SK-N-SH (cell line): ENCODE measurements around the gene HPS6. TPM values are rescaled to one million over a fixed set of nuclear protein-coding genes. Genes with fewer than 3 reads are reported as not detected.

ENCODE experiments used
- CTCF ChIA-PET: fragments of 300-600, 350-600 bp; formaldehyde crosslinking; extraction: SDS; loops from one replicate; lab custom pipeline; 2021; lab: Yijun Ruan, JAX
- POLR2A ChIA-PET: fragments of 350-600 bp; sonication (Branson Sonifier 250); formaldehyde crosslinking; extraction: SDS; loops from one replicate; lab custom pipeline; 2020; ENCODE audit warnings: antibody characterized with exemption, inconsistent platforms; lab: Yijun Ruan, JAX
- DNase-seq: peaks from one replicate; pipeline ENCODE4 v3.0.0; 2012
- H2AFZ ChIP-seq: fragments of 200-600 bp; sonication (generic); 2 replicates; pipeline ENCODE4 v1.8.1; 2016; ENCODE audit warnings: antibody characterized with exemption, mild to moderate bottlenecking, low read depth
- H3F3A ChIP-seq: fragments of 200-600 bp; sonication (generic); replicated peaks from 2 replicates; pipeline ENCODE3; 2016; ENCODE audit warnings: antibody characterized with exemption, mild to moderate bottlenecking; ENCODE audit not compliant: insufficient read depth
- H3K27ac ChIP-seq, 2 experiments: fragments of 200-500 bp in 1 of 2; fragments of 200-600 bp in 1 of 2; sonication (Bioruptor generic) in 1 of 2; sonication (generic), shearing (Covaris generic) in 1 of 2; 2 replicates each; pipeline versions ENCODE4 v1.5.1 to v1.6.1; 2014 to 2016; ENCODE audit warnings: low read depth in 2 of 2, inconsistent platforms in 1 of 2, low read length in 1 of 2, mild to moderate bottlenecking in 1 of 2, mixed read lengths in 1 of 2
- H3K27me3 ChIP-seq: fragments of 200-600 bp; sonication (generic), shearing (Covaris generic); 2 replicates; pipeline ENCODE4 v1.6.1; 2016; ENCODE audit warnings: mixed run types; ENCODE audit not compliant: insufficient read depth
- H3K36me3 ChIP-seq, 2 experiments: fragments of 200-500 bp in 1 of 2; fragments of 200-600 bp in 1 of 2; sonication (Bioruptor generic) in 1 of 2; sonication (generic) in 1 of 2; replicated peaks in 1 of 2; 2 replicates each; pipeline versions ENCODE3 to v1.5.1; 2014 to 2016; ENCODE audit warnings: low read length in 1 of 2, mild to moderate bottlenecking in 1 of 2; ENCODE audit not compliant: insufficient read depth in 2 of 2, control insufficient read depth in 1 of 2
- H3K4me1 ChIP-seq, 2 experiments: fragments of 200-500 bp in 1 of 2; fragments of 200-600 bp in 1 of 2; sonication (Bioruptor generic) in 1 of 2; sonication (generic), shearing (Covaris generic) in 1 of 2; 2 replicates each; pipeline versions ENCODE4 v1.5.1 to v1.6.1; 2014 to 2016; ENCODE audit warnings: low read depth in 1 of 2, low read length in 1 of 2, mixed run types in 1 of 2; ENCODE audit not compliant: insufficient read depth in 2 of 2, control insufficient read depth in 1 of 2
- H3K4me2 ChIP-seq: fragments of 200-600 bp; sonication (generic), shearing (Covaris generic); 2 replicates; pipeline ENCODE4 v1.6.1; 2017; ENCODE audit warnings: mixed run types
- H3K4me3 ChIP-seq, 2 experiments: fragments of 200-500 bp in 1 of 2; fragments of 200-600 bp in 1 of 2; sonication (Bioruptor generic) in 1 of 2; sonication (generic), shearing (Covaris generic) in 1 of 2; 2 replicates each; pipeline versions ENCODE4 v1.5.1 to v1.8.1; 2014 to 2016; ENCODE audit warnings: low read depth in 2 of 2, inconsistent platforms in 1 of 2, low read length in 1 of 2, mild to moderate bottlenecking in 1 of 2, mixed read lengths in 1 of 2, moderate library complexity in 1 of 2
- H3K79me2 ChIP-seq: fragments of 200-600 bp; sonication (generic); 2 replicates; pipeline ENCODE4 v1.8.1; 2017; ENCODE audit warnings: mild to moderate bottlenecking; ENCODE audit not compliant: insufficient read depth
- H3K9ac ChIP-seq: fragments of 200-600 bp; sonication (generic); 2 replicates; pipeline ENCODE4 v1.6.1; 2017; ENCODE audit warnings: mixed run types
- H3K9me2 ChIP-seq: fragments of 200-600 bp; sonication (generic); 2 replicates; pipeline ENCODE4 v1.6.1; 2017; ENCODE audit warnings: mixed run types
- H3K9me3 ChIP-seq: fragments of 200-600 bp; sonication (generic); 2 replicates; pipeline ENCODE4 v1.6.1; 2017; ENCODE audit warnings: mixed run types, mild to moderate bottlenecking, moderate library complexity
- H4K20me1 ChIP-seq: fragments of 200-600 bp; sonication (generic); 2 replicates; pipeline ENCODE4 v1.6.1; 2017; ENCODE audit warnings: mild to moderate bottlenecking, mixed run types; ENCODE audit not compliant: insufficient read depth
- CHD2 ChIP-seq: fragments of 150-350 bp; IDR thresholded peaks from 2 replicates; pipeline ENCODE4 v1.6.1; 2018; ENCODE audit warnings: low read length; ENCODE audit not compliant: partially characterized antibody
- ELF1 ChIP-seq: IDR thresholded peaks from 2 replicates; pipeline ENCODE4 v1.4.0; 2012
- FOSL2 ChIP-seq: IDR thresholded peaks from 2 replicates; pipeline ENCODE4 v1.4.0; 2012; ENCODE audit warnings: low read depth, mild to moderate bottlenecking, moderate library complexity, borderline replicate concordance
- GABPA ChIP-seq: IDR thresholded peaks from 2 replicates; pipeline ENCODE4 v1.4.0; 2012; ENCODE audit warnings: low read depth, mild to moderate bottlenecking
- JUND ChIP-seq: IDR thresholded peaks from 2 replicates; pipeline ENCODE4 v1.4.0; 2012
- MAX ChIP-seq: IDR thresholded peaks from 2 replicates; pipeline ENCODE4 v1.4.0; 2012; ENCODE audit warnings: low read depth
- POLR2AphosphoS5 ChIP-seq: IDR thresholded peaks from 2 replicates; pipeline ENCODE4 v1.6.1; 2012; ENCODE audit warnings: low read depth, low read length
- RAD21 ChIP-seq: IDR thresholded peaks from 2 replicates; pipeline ENCODE4 v1.6.1; 2012; ENCODE audit warnings: mild to moderate bottlenecking, low read length
- REST ChIP-seq: IDR thresholded peaks from 2 replicates; pipeline ENCODE4 v1.6.1; 2012; ENCODE audit warnings: mild to moderate bottlenecking, low read depth, low read length, moderate library complexity
- SMC3 ChIP-seq: IDR thresholded peaks from 2 replicates; pipeline ENCODE4 v1.6.1; 2012; ENCODE audit warnings: low read depth, low read length, improper control_type of control experiment
- USF2 ChIP-seq: fragments of 150-350 bp; IDR thresholded peaks from 2 replicates; pipeline ENCODE4 v1.6.1; 2017; ENCODE audit warnings: antibody characterized with exemption, low read length, low read depth, borderline replicate concordance
- WGBS: methylation state at CpG from one replicate; pipeline ENCODE4 v1.1.6; 2017; ENCODE audit warnings: low lambda C conversion rate; 5-methylcytosine and 5-hydroxymethylcytosine counted together
- polyA plus RNA-seq, 3 experiments: library from polyadenylated mRNA; depleted of rRNA; stranded (reverse); fragments of >200 nt; gene quantifications; 2 replicates each; pipeline ENCODE4 v1.2.3, GENCODE V29; 2012
- TF ChIP-seq, protein P1 (sequence below): IDR thresholded peaks from 2 replicates; pipeline ENCODE4 v1.4.0; 2012; ENCODE audit warnings: low read depth, borderline replicate concordance

Gene HPS6
- polyA plus RNA-seq, 1 of the 3 experiments (the other 2 are of a cell fraction), result 7.8 TPM

DNA sequence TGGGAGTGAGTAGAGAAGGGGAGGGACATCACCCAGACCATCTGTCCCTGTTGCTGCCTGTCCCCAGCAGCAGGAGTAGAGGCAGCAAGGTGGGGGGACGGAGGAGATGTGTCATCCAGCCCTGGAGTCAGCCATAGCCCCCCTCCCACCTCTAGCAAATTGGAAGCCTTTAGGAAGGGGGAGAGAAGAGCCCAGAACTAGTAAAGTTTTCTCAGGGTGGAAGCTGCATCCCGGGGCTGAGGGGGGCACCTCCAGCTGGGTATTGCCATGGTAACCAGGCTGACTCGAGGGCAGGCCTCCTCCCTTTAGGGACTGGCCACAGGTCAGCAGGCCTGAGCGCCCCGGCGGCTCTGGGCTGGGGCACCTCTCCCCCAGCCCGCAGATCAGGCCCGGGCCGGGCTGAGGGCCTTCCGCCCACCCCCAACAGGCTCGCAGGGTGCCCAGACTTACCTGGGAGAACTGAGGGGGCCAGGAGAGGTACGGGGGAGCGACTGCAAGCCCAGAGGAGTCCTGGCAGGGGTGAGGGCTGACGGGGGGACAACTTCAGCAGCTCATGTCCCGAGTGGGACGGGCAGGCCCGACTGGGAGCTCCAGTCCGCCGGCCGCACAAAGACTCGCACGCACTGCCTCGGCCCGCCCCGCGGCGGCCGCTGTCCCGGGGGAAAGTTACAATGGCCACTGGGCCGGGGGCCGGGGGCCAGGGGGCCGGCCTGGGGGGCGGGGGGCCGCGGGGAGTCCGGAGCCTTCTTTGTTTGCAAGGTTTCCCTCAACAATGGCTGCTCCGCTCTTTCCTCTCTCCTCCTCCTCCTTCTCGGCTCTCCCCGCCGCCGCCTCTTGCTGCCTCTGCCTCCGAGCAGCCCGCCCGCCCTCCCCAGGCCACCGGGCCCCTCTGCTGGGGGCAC is 49.1 kb downstream of the HPS6 start:
- H3K4me1 ChIP-seq, result peaks cover 41 to 51% of the 10 kb centered on the region in 2 experiments
- H3F3A ChIP-seq, result peaks cover 21% of the 10 kb centered on the region
- H3K9ac ChIP-seq, result peak overlapping the region; percentile 86
- peak overlapping the region; percentile 94 for H3K4me2 ChIP-seq
- ChIA-PET POLR2A (interaction anchor here (0.8 to 1.0 kb wide), 2 partner anchors 62 to 307 kb away, joined by 3 read pairs; partner anchors contain the start of gene FBXL15), CTCF (interaction anchor here (1.0 to 3.4 kb wide), 4 partner anchors 12 to 1052 kb away, joined by 3 to 12 read pairs (median 5); partner anchors contain the start of gene KAZALD1)
- no peak overlapping the region for H2AFZ ChIP-seq
- TF ChIP-seq JUND (no peak), REST (no peak), GABPA (no peak), CHD2 (no peak), SMC3 (no peak), FOSL2 (no peak), ELF1 (no peak), USF2 (no peak), RAD21 (no peak), MAX (no peak), POLR2AphosphoS5 (no peak)
- TF ChIP-seq, protein P1, sequence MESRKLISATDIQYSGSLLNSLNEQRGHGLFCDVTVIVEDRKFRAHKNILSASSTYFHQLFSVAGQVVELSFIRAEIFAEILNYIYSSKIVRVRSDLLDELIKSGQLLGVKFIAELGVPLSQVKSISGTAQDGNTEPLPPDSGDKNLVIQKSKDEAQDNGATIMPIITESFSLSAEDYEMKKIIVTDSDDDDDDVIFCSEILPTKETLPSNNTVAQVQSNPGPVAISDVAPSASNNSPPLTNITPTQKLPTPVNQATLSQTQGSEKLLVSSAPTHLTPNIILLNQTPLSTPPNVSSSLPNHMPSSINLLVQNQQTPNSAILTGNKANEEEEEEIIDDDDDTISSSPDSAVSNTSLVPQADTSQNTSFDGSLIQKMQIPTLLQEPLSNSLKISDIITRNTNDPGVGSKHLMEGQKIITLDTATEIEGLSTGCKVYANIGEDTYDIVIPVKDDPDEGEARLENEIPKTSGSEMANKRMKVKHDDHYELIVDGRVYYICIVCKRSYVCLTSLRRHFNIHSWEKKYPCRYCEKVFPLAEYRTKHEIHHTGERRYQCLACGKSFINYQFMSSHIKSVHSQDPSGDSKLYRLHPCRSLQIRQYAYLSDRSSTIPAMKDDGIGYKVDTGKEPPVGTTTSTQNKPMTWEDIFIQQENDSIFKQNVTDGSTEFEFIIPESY, result no peak
- under 1% methylated on average over 16 of the region's 45 CpGs for WGBS
- DNase-seq, result peak; percentile 61
- peak overlapping the region; percentile 47 to 95 for H3K27ac ChIP-seq
- no peaks in the 10 kb centered on the region for H3K9me2 ChIP-seq
- H3K79me2 ChIP-seq, result peaks cover 79% of the 10 kb centered on the region
- H3K4me3 ChIP-seq, result peak overlapping the region; percentile 72 to 84
- no peaks in the 10 kb centered on the region for H3K27me3 ChIP-seq
- peaks cover 47% of the 10 kb centered on the region for H4K20me1 ChIP-seq
- peaks cover 25 to 29% of the 10 kb centered on the region in 2 experiments for H3K36me3 ChIP-seq
- no peaks in the 10 kb centered on the region for H3K9me3 ChIP-seq
